ENCODE measurements around the gene CFAP43. TPM values are rescaled to one million over a fixed set of nuclear protein-coding genes. Genes with fewer than 3 reads are reported as not detected.

Gene CFAP43
- total and polyA plus RNA-seq, 9 of the 15 experiments (the other 6 are each of a cell fraction or from before 2014, with no cell fraction given) = 0.07 to 0.86 (median 0.11) TPM; not detected in 1

DNA sequence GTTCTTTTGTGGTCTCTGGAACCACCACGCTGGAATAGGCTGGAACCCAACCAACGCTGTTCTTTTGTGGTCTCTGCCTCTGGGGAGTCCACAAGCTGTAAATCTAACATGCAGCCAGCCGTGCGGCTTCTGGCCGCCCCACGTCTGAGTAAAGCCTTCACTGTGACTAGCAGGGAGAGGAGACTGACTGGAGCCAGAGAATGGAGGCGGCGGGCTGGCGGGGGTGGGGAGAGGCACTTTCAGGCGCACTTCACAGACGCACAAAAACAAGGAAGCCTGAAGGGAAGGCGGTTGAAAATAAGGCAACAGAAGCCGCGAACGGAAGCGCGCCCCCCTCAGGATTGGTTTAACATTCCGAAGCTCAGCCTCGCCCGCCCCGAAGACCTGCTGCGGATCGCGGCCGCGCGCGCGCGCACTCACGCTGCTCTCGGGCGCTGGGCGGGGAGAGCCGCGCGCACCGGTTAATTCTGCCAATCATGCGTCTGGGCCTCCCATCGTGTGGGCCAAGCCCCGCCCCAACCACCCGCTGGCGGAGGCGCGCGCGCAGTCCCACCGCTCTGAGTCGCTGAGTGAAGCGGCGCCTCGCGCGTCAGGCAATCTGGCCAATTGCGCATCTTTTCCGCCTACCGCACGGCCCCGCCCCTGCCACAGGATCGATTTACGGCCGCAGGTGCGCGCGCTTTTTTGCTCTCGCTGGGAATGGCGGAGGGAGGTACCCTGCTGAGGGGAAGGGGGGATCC lies 110.5 kb downstream of the CFAP43 start, which contains the start of gene SFR1 (continued):
- no peak for TF ChIP-seq NFE2L1 (tag; IDR thresholded peaks at IDR 0.05; ENCODE audit: borderline replicate concordance, low read depth)
- TF ChIP-seq, protein P1, sequence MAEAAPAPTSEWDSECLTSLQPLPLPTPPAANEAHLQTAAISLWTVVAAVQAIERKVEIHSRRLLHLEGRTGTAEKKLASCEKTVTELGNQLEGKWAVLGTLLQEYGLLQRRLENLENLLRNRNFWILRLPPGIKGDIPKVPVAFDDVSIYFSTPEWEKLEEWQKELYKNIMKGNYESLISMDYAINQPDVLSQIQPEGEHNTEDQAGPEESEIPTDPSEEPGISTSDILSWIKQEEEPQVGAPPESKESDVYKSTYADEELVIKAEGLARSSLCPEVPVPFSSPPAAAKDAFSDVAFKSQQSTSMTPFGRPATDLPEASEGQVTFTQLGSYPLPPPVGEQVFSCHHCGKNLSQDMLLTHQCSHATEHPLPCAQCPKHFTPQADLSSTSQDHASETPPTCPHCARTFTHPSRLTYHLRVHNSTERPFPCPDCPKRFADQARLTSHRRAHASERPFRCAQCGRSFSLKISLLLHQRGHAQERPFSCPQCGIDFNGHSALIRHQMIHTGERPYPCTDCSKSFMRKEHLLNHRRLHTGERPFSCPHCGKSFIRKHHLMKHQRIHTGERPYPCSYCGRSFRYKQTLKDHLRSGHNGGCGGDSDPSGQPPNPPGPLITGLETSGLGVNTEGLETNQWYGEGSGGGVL (CRISPR knock-in tag; IDR thresholded peaks at IDR 0.05) = no peak
- TF ChIP-seq RBM34 (IDR thresholded peaks at IDR 0.05; ENCODE audit: borderline replicate concordance, insufficient read depth, low read length) = no peak
- no peak for TF ChIP-seq RHOXF2B (CRISPR knock-in tag; conservative IDR thresholded peaks at IDR 0.05)
- TF ChIP-seq ETS2 (tag; IDR thresholded peaks at IDR 0.05; ENCODE audit: borderline replicate concordance, poor library complexity, severe bottlenecking) = no peak
- no peak for TF ChIP-seq ZNF408 (CRISPR knock-in tag; IDR thresholded peaks at IDR 0.05; ENCODE audit: low read depth)
- TF ChIP-seq, protein P2, sequence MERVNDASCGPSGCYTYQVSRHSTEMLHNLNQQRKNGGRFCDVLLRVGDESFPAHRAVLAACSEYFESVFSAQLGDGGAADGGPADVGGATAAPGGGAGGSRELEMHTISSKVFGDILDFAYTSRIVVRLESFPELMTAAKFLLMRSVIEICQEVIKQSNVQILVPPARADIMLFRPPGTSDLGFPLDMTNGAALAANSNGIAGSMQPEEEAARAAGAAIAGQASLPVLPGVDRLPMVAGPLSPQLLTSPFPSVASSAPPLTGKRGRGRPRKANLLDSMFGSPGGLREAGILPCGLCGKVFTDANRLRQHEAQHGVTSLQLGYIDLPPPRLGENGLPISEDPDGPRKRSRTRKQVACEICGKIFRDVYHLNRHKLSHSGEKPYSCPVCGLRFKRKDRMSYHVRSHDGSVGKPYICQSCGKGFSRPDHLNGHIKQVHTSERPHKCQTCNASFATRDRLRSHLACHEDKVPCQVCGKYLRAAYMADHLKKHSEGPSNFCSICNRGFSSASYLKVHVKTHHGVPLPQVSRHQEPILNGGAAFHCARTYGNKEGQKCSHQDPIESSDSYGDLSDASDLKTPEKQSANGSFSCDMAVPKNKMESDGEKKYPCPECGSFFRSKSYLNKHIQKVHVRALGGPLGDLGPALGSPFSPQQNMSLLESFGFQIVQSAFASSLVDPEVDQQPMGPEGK (CRISPR knock-in tag; IDR thresholded peaks at IDR 0.05; ENCODE audit: borderline replicate concordance) = no peak
- TF ChIP-seq, protein P3, sequence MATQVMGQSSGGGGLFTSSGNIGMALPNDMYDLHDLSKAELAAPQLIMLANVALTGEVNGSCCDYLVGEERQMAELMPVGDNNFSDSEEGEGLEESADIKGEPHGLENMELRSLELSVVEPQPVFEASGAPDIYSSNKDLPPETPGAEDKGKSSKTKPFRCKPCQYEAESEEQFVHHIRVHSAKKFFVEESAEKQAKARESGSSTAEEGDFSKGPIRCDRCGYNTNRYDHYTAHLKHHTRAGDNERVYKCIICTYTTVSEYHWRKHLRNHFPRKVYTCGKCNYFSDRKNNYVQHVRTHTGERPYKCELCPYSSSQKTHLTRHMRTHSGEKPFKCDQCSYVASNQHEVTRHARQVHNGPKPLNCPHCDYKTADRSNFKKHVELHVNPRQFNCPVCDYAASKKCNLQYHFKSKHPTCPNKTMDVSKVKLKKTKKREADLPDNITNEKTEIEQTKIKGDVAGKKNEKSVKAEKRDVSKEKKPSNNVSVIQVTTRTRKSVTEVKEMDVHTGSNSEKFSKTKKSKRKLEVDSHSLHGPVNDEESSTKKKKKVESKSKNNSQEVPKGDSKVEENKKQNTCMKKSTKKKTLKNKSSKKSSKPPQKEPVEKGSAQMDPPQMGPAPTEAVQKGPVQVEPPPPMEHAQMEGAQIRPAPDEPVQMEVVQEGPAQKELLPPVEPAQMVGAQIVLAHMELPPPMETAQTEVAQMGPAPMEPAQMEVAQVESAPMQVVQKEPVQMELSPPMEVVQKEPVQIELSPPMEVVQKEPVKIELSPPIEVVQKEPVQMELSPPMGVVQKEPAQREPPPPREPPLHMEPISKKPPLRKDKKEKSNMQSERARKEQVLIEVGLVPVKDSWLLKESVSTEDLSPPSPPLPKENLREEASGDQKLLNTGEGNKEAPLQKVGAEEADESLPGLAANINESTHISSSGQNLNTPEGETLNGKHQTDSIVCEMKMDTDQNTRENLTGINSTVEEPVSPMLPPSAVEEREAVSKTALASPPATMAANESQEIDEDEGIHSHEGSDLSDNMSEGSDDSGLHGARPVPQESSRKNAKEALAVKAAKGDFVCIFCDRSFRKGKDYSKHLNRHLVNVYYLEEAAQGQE (IDR thresholded peaks at IDR 0.05; ENCODE audit: borderline replicate concordance) = no peak; the same call in 1 of the 2 replicates
- TF ChIP-seq, protein P3 (CRISPR knock-in tag; IDR thresholded peaks at IDR 0.05; ENCODE audit: low read depth) = no peak
